RWPE2 (cell line): ENCODE data around the gene DTHD1.

Experiments used
- ATAC-seq: fragments of 200-7000 bp; cut with Tn5 transposase; 3 replicates; pipeline ENCODE4 v1.9.1; 2021; ENCODE audit warnings: low read depth
- DNase-seq: peaks from one replicate; pipeline ENCODE4 v3.0.0-alpha.2; 2020; ENCODE audit warnings: low spot score
- H3K27ac ChIP-seq: fragments of 450-650 bp; 2 replicates; pipeline ENCODE4 v1.5.1; 2017; ENCODE audit warnings: mild to moderate bottlenecking; ENCODE audit not compliant: poor library complexity, severe bottlenecking
- H3K27me3 ChIP-seq: fragments of 250-450 bp; sonication (Bioruptor Pico); 2 replicates; pipeline ENCODE4 v1.5.1; 2021; ENCODE audit warnings: mild to moderate bottlenecking, moderate library complexity; ENCODE audit not compliant: insufficient read depth, poor library complexity, severe bottlenecking
- H3K36me3 ChIP-seq: fragments of 250-450 bp; sonication (Bioruptor Pico); 2 replicates; pipeline ENCODE4 v1.5.1; 2020; ENCODE audit warnings: low read depth, mild to moderate bottlenecking, moderate library complexity
- H3K4me1 ChIP-seq: fragments of 250-450 bp; sonication (Bioruptor Pico); 2 replicates; pipeline ENCODE4 v1.5.1; 2021; ENCODE audit warnings: mild to moderate bottlenecking, moderate library complexity; ENCODE audit not compliant: insufficient read depth, poor library complexity, severe bottlenecking
- H3K4me3 ChIP-seq: fragments of 250-450 bp; sonication (Bioruptor Pico); 2 replicates; pipeline ENCODE4 v1.5.1; 2021; ENCODE audit warnings: mild to moderate bottlenecking, moderate library complexity; ENCODE audit not compliant: severe bottlenecking
- H3K9me3 ChIP-seq: fragments of 250-450 bp; sonication (Bioruptor Pico); 2 replicates; pipeline ENCODE4 v1.5.1; 2021; ENCODE audit warnings: mild to moderate bottlenecking, moderate library complexity; ENCODE audit not compliant: severe bottlenecking
- CTCF ChIP-seq: fragments of 450-650 bp; IDR thresholded peaks from one replicate; pipeline ENCODE4 v1.5.1; 2017; ENCODE audit warnings: mild to moderate bottlenecking, moderate library complexity; ENCODE audit not compliant: poor library complexity, severe bottlenecking

The DTHD1 gene

DNA sequence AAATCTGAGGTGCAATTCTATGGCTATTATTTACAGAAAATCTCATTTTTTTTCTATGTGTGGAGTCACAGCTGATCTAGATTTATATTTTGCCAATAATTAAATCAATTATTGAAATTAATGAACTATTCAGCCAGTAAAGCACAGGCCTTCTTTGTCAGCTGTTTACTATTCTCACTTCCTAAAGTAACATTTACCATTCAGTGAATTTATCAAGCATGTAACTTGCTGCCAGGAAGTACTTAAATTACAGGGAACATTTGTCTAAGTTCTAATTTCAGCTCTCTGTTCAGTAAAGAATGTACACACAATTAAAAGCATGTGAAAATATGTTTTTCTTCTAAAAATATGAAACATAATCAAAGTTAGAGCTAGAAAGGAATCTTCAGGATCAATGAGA lies 79.3 kb downstream of the DTHD1 start:
- Histone ChIP-seq H3K27ac (no peak overlapping the region), H3K4me1 (no peaks in the 10 kb centered on the region), H3K27me3 (no peaks in the 10 kb centered on the region), H3K4me3 (no peak overlapping the region), H3K36me3 (no peaks in the 10 kb centered on the region), H3K9me3 (no peaks in the 10 kb centered on the region)
- no peak for TF ChIP-seq CTCF
- ATAC-seq = no peak
- DNase-seq = no peak

- Histone ChIP-seq H3K4me3 (no peak overlapping the region), H3K27me3 (no peaks in the 10 kb centered on the region), H3K36me3 (no peaks in the 10 kb centered on the region), H3K27ac (no peak overlapping the region), H3K9me3 (no peaks in the 10 kb centered on the region), H3K4me1 (no peaks in the 10 kb centered on the region)
- peak; percentile 93 for ATAC-seq
- no peak for DNase-seq
- TF ChIP-seq CTCF = no peak
These were observed 81.6 kb downstream of the DTHD1 start for GRCh38 chr4:36363024-36363423.

GRCh38 chr4:36374836-36375511 lies 93.6 kb downstream of the DTHD1 start:
- ATAC-seq (no peak), DNase-seq (peak; percentile 43)
- no peak overlapping the region for H3K27ac ChIP-seq
- H3K9me3 ChIP-seq = peaks cover 8% of the 10 kb centered on the region
- no peak for TF ChIP-seq CTCF
- no peak overlapping the region for H3K4me3 ChIP-seq
- no peaks in the 10 kb centered on the region for H3K27me3 ChIP-seq
- no peaks in the 10 kb centered on the region for H3K36me3 ChIP-seq
- no peaks in the 10 kb centered on the region for H3K4me1 ChIP-seq

GRCh38 chr4:36385951-36386571 lies 104.6 kb downstream of the DTHD1 start:
- ATAC-seq (no peak), DNase-seq (no peak)
- H3K27ac ChIP-seq = no peak overlapping the region
- H3K9me3 ChIP-seq = no peaks in the 10 kb centered on the region
- no peak overlapping the region for H3K4me3 ChIP-seq
- H3K27me3 ChIP-seq = peaks cover 6% of the 10 kb centered on the region
- H3K36me3 ChIP-seq = no peaks in the 10 kb centered on the region
- TF ChIP-seq CTCF = no peak
- H3K4me1 ChIP-seq = no peaks in the 10 kb centered on the region

GRCh38 chr4:36386691-36387090 lies 105.3 kb downstream of the DTHD1 start:
- peak; percentile 12 for TF ChIP-seq CTCF
- no peak for DNase-seq
- no peak overlapping the region for H3K27ac ChIP-seq
- H3K36me3 ChIP-seq = no peaks in the 10 kb centered on the region
- ATAC-seq = no peak
- H3K4me1 ChIP-seq = no peaks in the 10 kb centered on the region
- no peak overlapping the region for H3K4me3 ChIP-seq
- no peaks in the 10 kb centered on the region for H3K9me3 ChIP-seq
- peaks cover 6% of the 10 kb centered on the region for H3K27me3 ChIP-seq
